Measurements from ENCODE around the gene VEGFC. TPM values are rescaled to one million over a fixed set of nuclear protein-coding genes. Genes with fewer than 3 reads are reported as not detected.

VEGFC gene
- total RNA-seq, 1 experiment from 2014 or later, result 11.1 TPM

GRCh38 chr4:176641237-176641636, 151.5 kb downstream of the VEGFC start:
- intact Hi-C loops (cut with micrococcal nuclease), result no loop called here
- peaks cover 4% of the 10 kb centered on the region for H3K36me3 Mint-ChIP-seq (ENCODE audit: insufficient read depth, unreplicated experiment)
- DNase-seq (ENCODE audit: unreplicated experiment), result no peak
- TF ChIP-seq CTCF (IDR thresholded peaks at IDR 0.05; ENCODE audit: unreplicated experiment), result no peak
- H3K27me3 Mint-ChIP-seq (ENCODE audit: insufficient read depth, unreplicated experiment), result no peaks in the 10 kb centered on the region
- CTCF ChIA-PET, result interaction anchor here (0.8 to 0.9 kb wide), 2 partner anchors 130 to 410 kb away, joined by 3 read pairs; no protein-coding TSS in a partner anchor
- no peak overlapping the region for H3K27ac Mint-ChIP-seq (ENCODE audit: low read depth, unreplicated experiment)
- POLR2A ChIA-PET, result no interaction called here
- BruUV-seq (replicated peaks), result no TSS peak
- no peaks in the 10 kb centered on the region for H3K9me3 Mint-ChIP-seq (ENCODE audit: unreplicated experiment)
- H3K4me3 Mint-ChIP-seq (ENCODE audit: unreplicated experiment), result no peak overlapping the region
- peaks cover 18% of the 10 kb centered on the region for H3K4me1 Mint-ChIP-seq (ENCODE audit: insufficient read depth, unreplicated experiment)

- Mint-ChIP-seq H3K9me3 (ENCODE audit: unreplicated experiment) (no peaks in the 10 kb centered on the region), H3K36me3 (ENCODE audit: insufficient read depth, unreplicated experiment) (peaks cover 4% of the 10 kb centered on the region), H3K4me3 (ENCODE audit: unreplicated experiment) (no peak overlapping the region), H3K27me3 (ENCODE audit: insufficient read depth, unreplicated experiment) (no peaks in the 10 kb centered on the region), H3K4me1 (ENCODE audit: insufficient read depth, unreplicated experiment) (peaks cover 38% of the 10 kb centered on the region), H3K27ac (ENCODE audit: low read depth, unreplicated experiment) (peak overlapping the region; percentile 40)
- ChIA-PET CTCF (interaction anchor here (0.6 to 1.6 kb wide), 4 partner anchors 25 to 408 kb away, joined by 3 to 4 read pairs (median 4); no protein-coding TSS in a partner anchor), POLR2A (no interaction called here)
- TF ChIP-seq CTCF (IDR thresholded peaks at IDR 0.05; ENCODE audit: unreplicated experiment), result no peak
- BruUV-seq (replicated peaks), result no TSS peak
- peak; percentile 53 for DNase-seq (ENCODE audit: unreplicated experiment)
- intact Hi-C loops (cut with micrococcal nuclease), result loop anchor here (5.0 kb wide), 1 partner anchor 102 kb away; no protein-coding TSS in a partner anchor
Observed at GRCh38 chr4:176638992-176639391, 153.7 kb downstream of the VEGFC start.

GRCh38 chr4:176636292-176636691, 156.4 kb downstream of the VEGFC start:
- Mint-ChIP-seq H3K9me3 (ENCODE audit: unreplicated experiment) (no peaks in the 10 kb centered on the region), H3K36me3 (ENCODE audit: insufficient read depth, unreplicated experiment) (peaks cover 4% of the 10 kb centered on the region), H3K27me3 (ENCODE audit: insufficient read depth, unreplicated experiment) (no peaks in the 10 kb centered on the region), H3K27ac (ENCODE audit: low read depth, unreplicated experiment) (peak overlapping the region; percentile 85), H3K4me1 (ENCODE audit: insufficient read depth, unreplicated experiment) (peaks cover 38% of the 10 kb centered on the region), H3K4me3 (ENCODE audit: unreplicated experiment) (peak overlapping the region; percentile 5)
- ChIA-PET CTCF (interaction anchor here (0.7 to 1.6 kb wide), 8 partner anchors 153 to 703 kb away, joined by 3 to 8 read pairs (median 4); no protein-coding TSS in a partner anchor), POLR2A (interaction anchor here (0.6 to 2.6 kb wide), 4 partner anchors 14 to 674 kb away, joined by 3 to 7 read pairs (median 4); partner anchors contain the start of gene NEIL3)
- TF ChIP-seq CTCF (IDR thresholded peaks at IDR 0.05; ENCODE audit: unreplicated experiment), result no peak
- intact Hi-C loops (cut with micrococcal nuclease), result loop anchor here (5.0 kb wide), 1 partner anchor 99 kb away; no protein-coding TSS in a partner anchor
- BruUV-seq (replicated peaks), result no TSS peak
- DNase-seq (ENCODE audit: unreplicated experiment), result no peak

- peaks cover 38% of the 10 kb centered on the region for H3K4me1 Mint-ChIP-seq (ENCODE audit: insufficient read depth, unreplicated experiment)
- CTCF ChIA-PET, result interaction anchor here (0.7 to 1.6 kb wide), 10 partner anchors 11 to 704 kb away, joined by 3 to 8 read pairs (median 3); no protein-coding TSS in a partner anchor
- H3K27me3 Mint-ChIP-seq (ENCODE audit: insufficient read depth, unreplicated experiment), result no peaks in the 10 kb centered on the region
- H3K27ac Mint-ChIP-seq (ENCODE audit: low read depth, unreplicated experiment), result peak overlapping the region; percentile 85
- H3K36me3 Mint-ChIP-seq (ENCODE audit: insufficient read depth, unreplicated experiment), result peaks cover 4% of the 10 kb centered on the region
- TSS peak; percentile 40 for BruUV-seq (replicated peaks)
- TF ChIP-seq CTCF (IDR thresholded peaks at IDR 0.05; ENCODE audit: unreplicated experiment), result peak; percentile 18
- peak overlapping the region; percentile 6 for H3K4me3 Mint-ChIP-seq (ENCODE audit: unreplicated experiment)
- H3K9me3 Mint-ChIP-seq (ENCODE audit: unreplicated experiment), result no peaks in the 10 kb centered on the region
- POLR2A ChIA-PET, result interaction anchor here (0.6 to 2.6 kb wide), 5 partner anchors 13 to 1214 kb away, joined by 3 to 7 read pairs (median 3); partner anchors contain the start of gene NEIL3
- intact Hi-C loops (cut with micrococcal nuclease), result loop anchor here (1.0 to 5.0 kb wide), 2 partner anchors 98 to 155 kb away; no protein-coding TSS in a partner anchor
- peak; percentile 92 for DNase-seq (ENCODE audit: unreplicated experiment)
Observed at GRCh38 chr4:176635372-176636261, 157.1 kb downstream of the VEGFC start.
